Measurements from ENCODE around the gene MDFI.

Gene MDFI

GRCh38 chr6:41664271-41664670, 26.0 kb downstream of the MDFI start:
- TF ChIP-seq CTCF (IDR thresholded peaks at IDR 0.05; ENCODE audit: low read depth, low read length): no peak
- H3K4me3 ChIP-seq (replicated peaks in 1 of 2; ENCODE audit: low read depth in 2 of 2, low read length in 2 of 2): no peak overlapping the region
- DNase-seq (ENCODE audit: low read depth in 2 of 2): no peak

- no peak overlapping the region for H3K4me3 ChIP-seq (replicated peaks in 1 of 2; ENCODE audit: low read depth in 2 of 2, low read length in 2 of 2)
- DNase-seq (ENCODE audit: low read depth in 2 of 2): no peak
- no peak for TF ChIP-seq CTCF (IDR thresholded peaks at IDR 0.05; ENCODE audit: low read depth, low read length)
Observed at GRCh38 chr6:41667195-41667594, 28.9 kb downstream of the MDFI start.

- no peak for TF ChIP-seq CTCF (IDR thresholded peaks at IDR 0.05; ENCODE audit: low read depth, low read length)
- H3K4me3 ChIP-seq (replicated peaks in 1 of 2; ENCODE audit: low read depth in 2 of 2, low read length in 2 of 2): no peak overlapping the region
- DNase-seq (ENCODE audit: low read depth in 2 of 2): no peak
Observed at GRCh38 chr6:41668968-41669367, 30.7 kb downstream of the MDFI start.

- H3K4me3 ChIP-seq (replicated peaks in 1 of 2; ENCODE audit: low read depth in 2 of 2, low read length in 2 of 2): no peak overlapping the region
- no peak for DNase-seq (ENCODE audit: low read depth in 2 of 2)
- TF ChIP-seq CTCF (IDR thresholded peaks at IDR 0.05; ENCODE audit: low read depth, low read length): no peak
Observed at GRCh38 chr6:41670703-41671360, 32.6 kb downstream of the MDFI start.

GRCh38 chr6:41671376-41671775, 33.1 kb downstream of the MDFI start:
- H3K4me3 ChIP-seq (replicated peaks in 1 of 2; ENCODE audit: low read depth in 2 of 2, low read length in 2 of 2): no peak overlapping the region
- DNase-seq (ENCODE audit: low read depth in 2 of 2): no peak
- TF ChIP-seq CTCF (IDR thresholded peaks at IDR 0.05; ENCODE audit: low read depth, low read length): no peak

- no peak for TF ChIP-seq CTCF (IDR thresholded peaks at IDR 0.05; ENCODE audit: low read depth, low read length)
- H3K4me3 ChIP-seq (replicated peaks in 1 of 2; ENCODE audit: low read depth in 2 of 2, low read length in 2 of 2): no peak overlapping the region
- no peak for DNase-seq (ENCODE audit: low read depth in 2 of 2)
Observed at GRCh38 chr6:41672016-41672415, 33.7 kb downstream of the MDFI start.
